ENCODE results near the gene QSOX1. TPM values are rescaled to one million over a fixed set of nuclear protein-coding genes. Genes with fewer than 3 reads are reported as not detected.

The QSOX1 gene
- total RNA-seq, 1 experiment from 2014 or later = 69.0 TPM

- no peak overlapping the region for H3K4me3 ChIP-seq (ENCODE audit: low read depth, low read length, poor library complexity, severe bottlenecking)
Measured at GRCh38 chr1:180246579-180246978, 91.9 kb downstream of the QSOX1 start.

DNA sequence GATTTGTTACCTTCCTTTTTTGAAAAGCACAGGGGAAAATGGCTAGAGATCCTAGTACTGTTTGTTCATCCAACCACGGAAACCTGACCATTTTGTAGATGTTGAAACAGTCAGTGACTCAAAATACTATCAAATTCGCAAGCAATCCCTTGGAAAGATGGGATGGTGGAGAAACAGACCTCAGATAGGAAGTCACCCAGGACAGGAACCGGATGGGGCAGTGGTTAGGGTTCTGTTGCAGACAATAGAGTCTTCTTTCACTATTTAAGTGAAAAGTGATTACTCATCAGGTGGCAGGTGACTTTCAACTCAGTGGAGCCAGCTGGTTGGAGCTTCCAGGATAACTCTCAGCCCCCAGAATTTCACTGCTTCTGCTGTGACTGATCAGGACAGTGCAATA is 92.4 kb downstream of the QSOX1 start:
- Histone ChIP-seq H3K27me3 (replicated peaks; ENCODE audit: insufficient read depth, low read depth, low read length, poor library complexity) (peaks cover 7% of the 10 kb centered on the region), H3K27ac (ENCODE audit: low read depth, low read length, poor library complexity, severe bottlenecking) (no peak overlapping the region), H3K36me3 (ENCODE audit: insufficient read depth, low read length, poor library complexity, severe bottlenecking) (no peaks in the 10 kb centered on the region), H3K4me3 (ENCODE audit: low read depth, low read length, poor library complexity, severe bottlenecking) (no peak overlapping the region), H3K9me3 (ENCODE audit: low read depth, low read length, poor library complexity, severe bottlenecking) (no peaks in the 10 kb centered on the region), H3K4me1 (ENCODE audit: insufficient read depth, low read length, poor library complexity, severe bottlenecking) (no peaks in the 10 kb centered on the region)
- intact Hi-C loops (cut with micrococcal nuclease; ENCODE audit: unreplicated experiment) = no loop called here
- no peak for DNase-seq (ENCODE audit: low spot score)
- ChIA-PET CTCF (no interaction called here), POLR2A (ENCODE audit: low non-redundant PET) (no interaction called here)
- no TSS peak for BruUV-seq (replicated peaks)
- no peak for TF ChIP-seq EZH2 (IDR thresholded peaks at IDR 0.05; ENCODE audit: borderline replicate concordance, low read depth, low read length, poor library complexity, severe bottlenecking)
- TF ChIP-seq, protein P1, sequence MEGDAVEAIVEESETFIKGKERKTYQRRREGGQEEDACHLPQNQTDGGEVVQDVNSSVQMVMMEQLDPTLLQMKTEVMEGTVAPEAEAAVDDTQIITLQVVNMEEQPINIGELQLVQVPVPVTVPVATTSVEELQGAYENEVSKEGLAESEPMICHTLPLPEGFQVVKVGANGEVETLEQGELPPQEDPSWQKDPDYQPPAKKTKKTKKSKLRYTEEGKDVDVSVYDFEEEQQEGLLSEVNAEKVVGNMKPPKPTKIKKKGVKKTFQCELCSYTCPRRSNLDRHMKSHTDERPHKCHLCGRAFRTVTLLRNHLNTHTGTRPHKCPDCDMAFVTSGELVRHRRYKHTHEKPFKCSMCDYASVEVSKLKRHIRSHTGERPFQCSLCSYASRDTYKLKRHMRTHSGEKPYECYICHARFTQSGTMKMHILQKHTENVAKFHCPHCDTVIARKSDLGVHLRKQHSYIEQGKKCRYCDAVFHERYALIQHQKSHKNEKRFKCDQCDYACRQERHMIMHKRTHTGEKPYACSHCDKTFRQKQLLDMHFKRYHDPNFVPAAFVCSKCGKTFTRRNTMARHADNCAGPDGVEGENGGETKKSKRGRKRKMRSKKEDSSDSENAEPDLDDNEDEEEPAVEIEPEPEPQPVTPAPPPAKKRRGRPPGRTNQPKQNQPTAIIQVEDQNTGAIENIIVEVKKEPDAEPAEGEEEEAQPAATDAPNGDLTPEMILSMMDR (conservative IDR thresholded peaks at IDR 0.05; ENCODE audit: low read depth, low read length) = no peak

More at GRCh38 chr1:180246579-180246978, 91.9 kb downstream of the QSOX1 start:
- Histone ChIP-seq H3K27me3 (replicated peaks; ENCODE audit: insufficient read depth, low read depth, low read length, poor library complexity) (peaks cover 11% of the 10 kb centered on the region), H3K27ac (ENCODE audit: low read depth, low read length, poor library complexity, severe bottlenecking) (no peak overlapping the region), H3K36me3 (ENCODE audit: insufficient read depth, low read length, poor library complexity, severe bottlenecking) (no peaks in the 10 kb centered on the region), H3K4me1 (ENCODE audit: insufficient read depth, low read length, poor library complexity, severe bottlenecking) (no peaks in the 10 kb centered on the region), H3K9me3 (ENCODE audit: low read depth, low read length, poor library complexity, severe bottlenecking) (no peaks in the 10 kb centered on the region)
- intact Hi-C loops (cut with micrococcal nuclease; ENCODE audit: unreplicated experiment) = no loop called here
- DNase-seq (ENCODE audit: low spot score) = no peak
- POLR2A ChIA-PET (ENCODE audit: low non-redundant PET) = no interaction called here
- CTCF ChIA-PET = no interaction called here
- TF ChIP-seq, protein P1 (conservative IDR thresholded peaks at IDR 0.05; ENCODE audit: low read depth, low read length) = no peak
- TF ChIP-seq EZH2 (IDR thresholded peaks at IDR 0.05; ENCODE audit: borderline replicate concordance, low read depth, low read length, poor library complexity, severe bottlenecking) = no peak
- BruUV-seq (replicated peaks) = no TSS peak

GRCh38 chr1:180247580-180247979 is 92.9 kb downstream of the QSOX1 start:
- POLR2A ChIA-PET (ENCODE audit: low non-redundant PET) = no interaction called here
- no peak for DNase-seq (ENCODE audit: low spot score)
- intact Hi-C loops (cut with micrococcal nuclease; ENCODE audit: unreplicated experiment) = no loop called here

More at GRCh38 chr1:180247580-180247979, 92.9 kb downstream of the QSOX1 start:
- H3K27ac ChIP-seq (ENCODE audit: low read depth, low read length, poor library complexity, severe bottlenecking) = no peak overlapping the region
- no peak overlapping the region for H3K4me3 ChIP-seq (ENCODE audit: low read depth, low read length, poor library complexity, severe bottlenecking)
- CTCF ChIA-PET = no interaction called here
- no peaks in the 10 kb centered on the region for H3K36me3 ChIP-seq (ENCODE audit: insufficient read depth, low read length, poor library complexity, severe bottlenecking)
- no peak for TF ChIP-seq EZH2 (IDR thresholded peaks at IDR 0.05; ENCODE audit: borderline replicate concordance, low read depth, low read length, poor library complexity, severe bottlenecking)
- TF ChIP-seq, protein P1 (conservative IDR thresholded peaks at IDR 0.05; ENCODE audit: low read depth, low read length) = no peak
- no peaks in the 10 kb centered on the region for H3K9me3 ChIP-seq (ENCODE audit: low read depth, low read length, poor library complexity, severe bottlenecking)
- no peaks in the 10 kb centered on the region for H3K4me1 ChIP-seq (ENCODE audit: insufficient read depth, low read length, poor library complexity, severe bottlenecking)
- peaks cover 2% of the 10 kb centered on the region for H3K27me3 ChIP-seq (replicated peaks; ENCODE audit: insufficient read depth, low read depth, low read length, poor library complexity)
- no TSS peak for BruUV-seq (replicated peaks)
